ENCODE results near the gene C5AR2.

C5AR2 gene

GRCh38 chr19:47313754-47314295 lies 18.1 kb upstream of the C5AR2 start:
- DNase-seq (ENCODE audit: low read depth) = no peak
- no peak for TF ChIP-seq CTCF (conservative IDR thresholded peaks at IDR 0.05; ENCODE audit: low read length)
- H3K4me3 ChIP-seq (ENCODE audit: low read length) = no peak overlapping the region

GRCh38 chr19:47315125-47315821 lies 16.7 kb upstream of the C5AR2 start:
- H3K4me3 ChIP-seq (ENCODE audit: low read length) = no peak overlapping the region

GRCh38 chr19:47316513-47316912 lies 15.5 kb upstream of the C5AR2 start:
- no peak for TF ChIP-seq CTCF (conservative IDR thresholded peaks at IDR 0.05; ENCODE audit: low read length)
- DNase-seq (ENCODE audit: low read depth) = no peak
- H3K4me3 ChIP-seq (ENCODE audit: low read length) = no peak overlapping the region

More at GRCh38 chr19:47315125-47315821, 16.7 kb upstream of the C5AR2 start:
- DNase-seq (ENCODE audit: low read depth) = peak; percentile 89
- no peak for TF ChIP-seq CTCF (conservative IDR thresholded peaks at IDR 0.05; ENCODE audit: low read length)

- no peak for TF ChIP-seq CTCF (conservative IDR thresholded peaks at IDR 0.05; ENCODE audit: low read length)
Measured at GRCh38 chr19:47319923-47320871, 11.8 kb upstream of the C5AR2 start.

GRCh38 chr19:47321630-47322029 lies 10.3 kb upstream of the C5AR2 start:
- DNase-seq (ENCODE audit: low read depth) = no peak
- H3K4me3 ChIP-seq (ENCODE audit: low read length) = no peak overlapping the region
- TF ChIP-seq CTCF (conservative IDR thresholded peaks at IDR 0.05; ENCODE audit: low read length) = no peak

More at GRCh38 chr19:47319923-47320871, 11.8 kb upstream of the C5AR2 start:
- H3K4me3 ChIP-seq (ENCODE audit: low read length) = no peak overlapping the region
- DNase-seq (ENCODE audit: low read depth) = no peak

- H3K4me3 ChIP-seq (ENCODE audit: low read length) = no peak overlapping the region
- TF ChIP-seq CTCF (conservative IDR thresholded peaks at IDR 0.05; ENCODE audit: low read length) = no peak
- DNase-seq (ENCODE audit: low read depth) = no peak
Measured at GRCh38 chr19:47322058-47322457, 9.9 kb upstream of the C5AR2 start.

Data from AG10803 (cell line).